Skeletal muscle tissue (tissue), 4 donors: ENCODE results near the gene ICE2. TPM values are rescaled to one million over a fixed set of nuclear protein-coding genes. Genes with fewer than 3 reads are reported as not detected.
"Not testable (repeated sequence)": the region's sequence is repeated elsewhere in the genome, so short reads cannot be mapped to it uniquely, and the experiment has no call there.

Experiments used
- H3K27ac ChIP-seq: one replicate; pipeline ENCODE4 v1.7.0; 2013; ENCODE audit warnings: mild to moderate bottlenecking, low read depth, low read length, inconsistent platforms
- H3K27me3 ChIP-seq, 3 donors: one replicate each; pipeline ENCODE4 v1.7.0; 2013; ENCODE audit warnings: low read length in 3 of 3; ENCODE audit not compliant: control insufficient read depth in 3 of 3, insufficient read depth in 3 of 3
- H3K36me3 ChIP-seq, 3 donors: one replicate each; pipeline ENCODE4 v1.7.0; 2013; ENCODE audit warnings: low read length in 3 of 3; ENCODE audit not compliant: control insufficient read depth in 3 of 3, insufficient read depth in 3 of 3
- H3K4me1 ChIP-seq, 3 donors: one replicate each; pipeline ENCODE4 v1.7.0; 2013; ENCODE audit warnings: low read length in 3 of 3, mild to moderate bottlenecking in 3 of 3; ENCODE audit not compliant: control insufficient read depth in 3 of 3, insufficient read depth in 3 of 3
- H3K4me3 ChIP-seq, 3 donors: one replicate each; pipeline ENCODE4 v1.7.0; 2013; ENCODE audit warnings: low read length in 3 of 3
- H3K9ac ChIP-seq, 3 donors: one replicate each; pipeline ENCODE4 v1.7.0; 2013; ENCODE audit warnings: low read length in 3 of 3, mild to moderate bottlenecking in 3 of 3, moderate library complexity in 2 of 3, low read depth in 1 of 3
- H3K9me3 ChIP-seq, 3 donors: one replicate each; pipeline ENCODE4 v1.7.0; 2013; ENCODE audit warnings: low read length in 3 of 3; ENCODE audit not compliant: control insufficient read depth in 3 of 3
- total RNA-seq: library from RNA; depleted of rRNA; stranded (reverse); fragments of >200 nt; gene quantifications from one replicate; pipeline ENCODE4 v1.2.3, GENCODE V29; 2014
- donor health status: Osteomylitis.

ICE2 gene
- total RNA-seq, 1 donor from 2014 or later: 34.4 TPM

DNA sequence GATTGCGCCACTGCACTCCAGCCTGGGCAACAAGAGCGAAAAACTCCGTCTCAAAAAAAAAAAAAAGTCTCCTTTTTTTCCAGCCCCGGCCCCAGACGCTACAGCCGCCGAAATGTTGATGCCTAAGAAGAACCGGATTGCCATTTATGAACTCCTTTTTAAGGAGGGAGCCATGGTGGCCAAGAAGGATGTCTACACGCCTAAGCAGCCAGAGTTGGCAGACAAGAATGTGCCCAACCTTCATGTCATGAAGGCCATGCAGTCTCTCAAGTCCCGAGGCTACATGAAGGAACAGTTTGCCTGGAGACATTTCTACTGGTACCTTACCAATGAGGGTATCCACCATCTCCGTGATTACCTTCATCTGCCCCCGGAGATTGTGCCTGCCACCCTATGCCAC lies 74.6 kb downstream of the ICE2 start:
- peaks cover 6 to 16% (median 9%) of the 10 kb centered on the region in 3 donors for H3K4me1 ChIP-seq
- not testable (repeated sequence) for H3K27me3 ChIP-seq, H3K36me3 ChIP-seq, H3K9ac ChIP-seq, H3K27ac ChIP-seq, H3K4me3 ChIP-seq, H3K9me3 ChIP-seq

DNA sequence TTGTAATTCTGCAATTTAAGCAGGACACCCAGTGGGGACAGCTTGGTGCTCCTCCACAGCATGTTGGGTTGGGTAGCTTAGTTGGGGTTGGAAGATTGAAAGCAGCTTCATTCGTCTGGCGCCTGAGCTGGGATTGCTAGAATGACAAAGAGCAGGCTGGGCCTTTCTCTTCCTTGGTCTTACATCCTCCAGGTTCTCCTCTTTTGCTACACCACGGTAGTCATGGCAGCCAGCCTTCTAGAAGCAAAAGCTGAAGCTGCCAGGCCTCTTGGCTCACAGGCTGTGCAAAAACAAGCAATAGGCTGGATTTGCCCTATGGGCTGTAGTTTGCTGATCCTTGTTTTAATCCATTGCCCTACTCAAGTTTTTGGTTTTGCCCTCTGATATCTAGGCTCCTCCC lies 78.0 kb downstream of the ICE2 start:
- no peaks in the 10 kb centered on the region for H3K9me3 ChIP-seq
- H3K27ac ChIP-seq: no peak overlapping the region
- no peaks in the 10 kb centered on the region for H3K27me3 ChIP-seq
- H3K4me3 ChIP-seq: no peak overlapping the region
- no peak overlapping the region for H3K9ac ChIP-seq
- no peaks in the 10 kb centered on the region for H3K36me3 ChIP-seq
- H3K4me1 ChIP-seq: peaks cover 15 to 22% (median 21%) of the 10 kb centered on the region in 3 donors

DNA sequence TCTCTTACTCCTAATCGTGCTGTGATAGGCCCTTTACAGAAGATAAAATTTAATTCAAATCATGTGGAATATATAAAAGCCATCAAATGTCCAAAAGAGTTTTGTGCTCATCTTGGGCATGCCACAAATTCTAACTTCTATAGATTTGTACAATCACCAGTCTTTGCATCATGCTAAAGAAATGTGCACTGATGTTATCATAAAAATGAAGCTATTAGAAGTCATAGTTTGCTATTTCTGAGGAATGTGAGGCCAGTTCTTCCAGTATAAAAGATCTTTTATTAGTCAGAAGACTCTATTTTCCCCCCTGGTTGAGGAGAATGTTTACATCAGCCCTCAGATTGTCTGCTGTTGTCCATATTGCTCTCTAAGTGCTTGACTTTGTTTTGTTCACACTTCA lies 79.0 kb downstream of the ICE2 start:
- Histone ChIP-seq H3K9ac (no peak overlapping the region), H3K36me3 (peaks cover 0 to 7% (median 0%) of the 10 kb centered on the region in 3 donors), H3K9me3 (no peaks in the 10 kb centered on the region), H3K27me3 (no peaks in the 10 kb centered on the region), H3K4me1 (peaks cover 24 to 32% (median 31%) of the 10 kb centered on the region in 3 donors), H3K4me3 (no peak overlapping the region), H3K27ac (peak overlapping the region; percentile 96)

DNA sequence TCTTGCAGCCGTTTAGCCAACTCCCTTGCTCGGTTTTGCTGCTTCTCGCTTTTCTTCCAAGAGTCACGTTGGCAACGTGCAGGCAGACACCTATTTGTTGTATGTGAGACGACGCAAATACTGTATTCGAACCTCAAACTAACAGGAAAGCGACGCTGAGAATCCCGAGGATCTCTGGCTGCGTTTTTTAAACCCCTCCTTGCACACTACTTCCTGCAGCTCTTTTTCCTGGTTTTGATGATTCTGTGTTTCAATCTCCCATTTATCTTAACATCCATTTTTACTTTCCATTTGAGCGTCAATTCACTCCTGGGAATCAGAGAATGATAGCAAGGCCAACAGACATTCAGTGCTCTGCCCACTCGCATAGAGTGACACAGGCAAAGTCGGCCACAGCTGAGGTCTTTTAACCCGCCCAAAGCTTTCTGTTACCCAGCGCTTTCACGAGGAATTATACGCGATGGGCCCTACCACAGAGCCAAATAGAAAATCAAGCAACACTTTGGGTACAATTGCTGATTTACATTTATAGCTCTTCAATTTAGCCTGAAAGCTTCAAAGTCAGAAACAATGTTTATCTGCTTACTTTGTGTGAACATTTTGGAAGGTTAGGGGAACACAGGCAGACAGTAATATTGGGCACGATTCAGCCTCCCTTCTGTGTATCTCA lies 79.6 kb downstream of the ICE2 start:
- peak overlapping the region; percentile 96 for H3K27ac ChIP-seq
- H3K4me1 ChIP-seq: peaks cover 29 to 37% (median 37%) of the 10 kb centered on the region in 3 donors
- H3K27me3 ChIP-seq: no peaks in the 10 kb centered on the region
- H3K9ac ChIP-seq: peak overlapping the region; percentile 51 to 82 (median 80)
- peak overlapping the region; percentile 45 to 69 (median 56) for H3K4me3 ChIP-seq
- H3K36me3 ChIP-seq: peaks cover 0 to 7% (median 0%) of the 10 kb centered on the region in 3 donors
- no peaks in the 10 kb centered on the region for H3K9me3 ChIP-seq

DNA sequence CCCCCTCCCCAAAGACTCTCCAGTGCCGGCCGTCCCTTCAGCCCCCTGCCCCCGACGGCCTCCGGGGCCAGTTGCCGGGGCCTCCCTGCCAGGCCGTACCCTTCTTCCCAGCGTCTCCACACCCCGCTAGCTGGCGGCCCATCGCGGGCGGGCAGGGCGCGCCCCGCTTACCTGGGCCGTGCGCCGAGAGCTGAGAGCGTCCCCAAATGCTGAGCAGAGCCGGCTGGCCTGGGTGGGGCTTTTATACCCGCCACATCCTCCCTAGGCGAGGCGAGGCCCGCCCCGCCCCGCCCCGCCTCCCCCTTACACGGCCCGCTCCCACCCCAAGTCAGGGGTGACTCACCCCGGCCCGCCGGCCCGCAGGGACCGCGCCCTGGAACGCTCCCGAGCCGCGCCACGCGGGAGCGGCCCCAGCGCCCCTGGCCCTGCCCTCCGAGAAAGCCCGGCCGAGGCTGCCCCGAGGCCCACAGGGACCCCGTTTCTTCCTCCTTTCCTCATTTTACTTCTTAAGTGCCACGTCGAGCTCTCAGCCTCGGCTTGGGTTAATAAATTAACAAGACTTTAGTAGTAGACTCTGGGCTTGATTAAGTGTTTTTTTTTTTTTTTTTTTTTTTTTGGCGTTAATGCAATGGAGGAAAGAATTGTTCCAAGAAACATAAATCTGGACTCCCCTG lies 81.0 kb downstream of the ICE2 start, which contains the start of gene ANXA2:
Gene ANXA2, minus strand, starts transcription at position 215 of the 674 bp plus-strand sequence. CDS start 11,911 bp downstream, outside the sequence.
- Histone ChIP-seq H3K4me3 (peak within 1 kb of the TSS; percentile 75 to 96 (median 81)), H3K27ac (peak within 1 kb of the TSS; percentile 96), H3K4me1 (peaks cover 44 to 52% (median 52%) of the 10 kb centered on the region in 3 donors), H3K9me3 (no peaks in the 10 kb centered on the region), H3K27me3 (no peaks in the 10 kb centered on the region), H3K9ac (peak within 1 kb of the TSS; percentile 88 to 93 (median 89)), H3K36me3 (peaks cover 0 to 7% (median 0%) of the 10 kb centered on the region in 3 donors)

DNA sequence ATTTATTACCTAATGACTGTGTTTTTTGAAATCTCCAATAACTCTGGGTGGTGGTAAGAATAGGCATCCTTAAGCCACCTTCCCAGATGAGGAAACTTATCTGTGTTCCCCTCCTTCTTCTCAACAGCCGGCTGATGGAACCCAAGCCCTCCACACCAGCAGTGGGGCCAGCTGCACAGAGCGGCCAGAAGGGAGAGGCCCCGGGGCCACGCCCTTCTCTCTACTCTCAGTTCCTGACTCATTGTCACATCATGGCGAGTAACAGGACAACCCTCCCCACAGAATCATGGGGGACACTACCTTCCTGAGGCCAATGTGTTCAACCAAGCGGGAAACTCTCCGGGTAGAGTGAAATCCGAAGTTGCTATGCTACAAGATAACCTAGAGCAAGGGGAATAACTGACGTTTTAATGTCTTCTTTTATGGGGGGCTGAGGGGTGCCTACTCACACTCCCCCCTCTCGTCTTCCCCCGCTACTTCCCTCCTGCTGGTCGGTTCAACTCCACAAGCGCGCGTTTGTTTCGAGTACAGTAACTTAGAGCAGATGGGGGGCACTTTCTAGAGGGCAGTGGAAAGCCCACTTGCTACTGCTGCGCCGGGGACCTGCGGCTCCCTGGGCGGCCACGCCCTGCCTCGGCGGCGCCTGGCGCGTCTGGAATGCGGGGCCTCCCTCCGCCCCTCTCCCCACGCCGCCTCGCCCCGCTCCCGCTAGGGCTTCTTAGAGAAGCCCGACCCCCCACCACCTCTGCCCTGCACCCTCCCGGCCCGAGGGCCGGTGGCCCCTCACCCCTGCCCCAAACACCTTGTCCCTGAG lies 81.8 kb downstream of the ICE2 start:
- Histone ChIP-seq H3K4me3 (peak overlapping the region; percentile 75 to 96 (median 81)), H3K27me3 (no peaks in the 10 kb centered on the region), H3K36me3 (peaks cover 0 to 7% (median 0%) of the 10 kb centered on the region in 3 donors), H3K4me1 (peaks cover 49 to 59% (median 58%) of the 10 kb centered on the region in 3 donors), H3K9ac (peak overlapping the region; percentile 88 to 93 (median 89)), H3K9me3 (no peaks in the 10 kb centered on the region), H3K27ac (peak overlapping the region; percentile 96)

DNA sequence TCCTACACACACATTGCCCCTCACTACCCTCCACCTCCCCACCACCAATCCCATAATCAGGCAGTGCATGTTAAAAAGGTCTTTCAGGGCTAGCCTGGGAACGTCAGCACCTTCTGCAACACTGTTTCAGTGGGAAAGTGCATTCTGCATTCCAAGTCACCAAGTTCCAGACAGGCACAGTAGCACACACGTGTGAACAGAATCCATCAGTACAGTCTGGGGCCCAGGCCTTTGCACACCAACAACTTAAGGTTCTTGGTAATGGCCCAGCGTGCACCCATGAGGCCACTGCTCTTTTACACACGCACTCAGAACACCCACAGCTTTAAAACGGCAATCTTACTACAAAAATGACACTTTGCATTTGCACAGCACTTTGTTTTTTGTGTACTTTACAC lies 82.4 kb downstream of the ICE2 start:
- H3K9me3 ChIP-seq: no peaks in the 10 kb centered on the region
- H3K27ac ChIP-seq: peak overlapping the region; percentile 96
- peak overlapping the region; percentile 88 to 93 (median 89) for H3K9ac ChIP-seq
- H3K27me3 ChIP-seq: no peaks in the 10 kb centered on the region
- peak overlapping the region; percentile 75 to 96 (median 81) for H3K4me3 ChIP-seq
- H3K4me1 ChIP-seq: peaks cover 54 to 65% (median 64%) of the 10 kb centered on the region in 3 donors
- peaks cover 0 to 7% (median 0%) of the 10 kb centered on the region in 3 donors for H3K36me3 ChIP-seq

DNA sequence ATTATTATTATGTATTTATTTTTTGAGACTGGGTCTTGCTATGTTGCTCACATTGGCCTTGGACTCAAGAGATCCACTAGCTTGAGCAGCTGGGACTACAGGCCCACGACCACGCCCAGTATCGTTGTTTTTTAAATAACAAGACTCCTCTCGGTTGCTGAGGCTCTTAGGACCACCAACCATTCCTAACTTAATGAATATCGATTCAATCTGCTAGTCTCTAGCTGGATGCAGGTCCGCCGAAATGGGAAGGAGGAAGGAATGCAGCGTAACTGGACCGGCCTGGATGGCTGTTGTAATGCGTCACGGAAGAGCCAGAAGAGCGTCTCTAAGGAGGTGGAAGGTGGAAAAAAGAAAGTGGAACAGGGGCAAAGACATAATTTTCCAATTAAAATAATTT lies 82.8 kb downstream of the ICE2 start:
- Histone ChIP-seq H3K36me3 (peaks cover 0 to 7% (median 0%) of the 10 kb centered on the region in 3 donors), H3K4me1 (peaks cover 59 to 69% (median 68%) of the 10 kb centered on the region in 3 donors), H3K27ac (peak overlapping the region; percentile 96), H3K9me3 (no peaks in the 10 kb centered on the region), H3K9ac (peak overlapping the region; percentile 14 to 63 (median 40)), H3K27me3 (no peaks in the 10 kb centered on the region), H3K4me3 (peak overlapping the region; percentile 75 to 96 (median 81))

DNA sequence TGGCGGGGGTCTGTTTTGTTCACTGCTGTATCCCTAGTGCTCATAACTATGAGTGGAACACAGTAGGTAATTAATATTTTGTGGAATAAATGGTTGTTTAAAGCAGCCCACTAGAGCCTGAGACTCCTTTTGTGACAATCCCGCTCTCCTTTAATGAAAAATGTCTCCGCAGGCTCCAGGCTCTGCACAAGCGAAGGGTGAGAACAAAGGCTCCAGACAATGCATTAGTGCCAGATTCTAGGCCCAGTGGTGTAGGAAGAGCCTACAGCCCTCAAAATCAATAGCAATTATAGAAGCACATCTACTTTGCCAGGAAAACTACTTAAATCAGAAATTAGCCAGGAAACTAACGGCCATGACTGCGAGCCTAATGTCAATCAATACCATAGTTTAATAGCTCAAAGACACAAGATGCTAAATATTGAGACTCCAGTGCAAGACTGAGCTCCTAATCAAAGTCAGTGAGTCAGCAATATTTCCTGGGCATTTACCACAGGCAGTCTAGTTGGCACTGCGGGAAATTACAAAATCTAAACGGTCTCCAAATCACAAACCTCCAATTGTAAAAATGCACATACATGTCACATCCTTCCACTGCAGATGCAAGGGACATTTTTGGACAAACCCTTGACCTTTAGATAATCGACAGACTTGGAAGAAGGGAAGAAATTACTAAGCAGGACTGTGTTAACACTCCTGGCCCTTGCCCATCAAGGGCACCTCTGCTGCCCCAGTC lies 83.5 kb downstream of the ICE2 start:
- peaks cover 0 to 7% (median 0%) of the 10 kb centered on the region in 3 donors for H3K36me3 ChIP-seq
- peaks cover 63 to 76% (median 74%) of the 10 kb centered on the region in 3 donors for H3K4me1 ChIP-seq
- no peaks in the 10 kb centered on the region for H3K9me3 ChIP-seq
- peak overlapping the region; percentile 30 to 63 (median 40) for H3K9ac ChIP-seq
- H3K27ac ChIP-seq: peak overlapping the region; percentile 96
- H3K27me3 ChIP-seq: no peaks in the 10 kb centered on the region
- peak overlapping the region; percentile 75 to 96 (median 81) for H3K4me3 ChIP-seq
